Urothelium cell line (cell line): ENCODE measurements around the gene BABAM2.
"Not testable (repeated sequence)": the region's sequence is repeated elsewhere in the genome, so short reads cannot be mapped to it uniquely, and the experiment has no call there.

Experiments
- DNase-seq: peaks from one replicate; pipeline ENCODE4 v3.0.0; 2011; ENCODE audit warnings: low spot score, mixed read lengths
- FAIRE-seq: peaks from 2 replicates; lab custom pipeline; 2011; peaks lifted over from hg19 to GRCh38; lab: Jason Lieb, UNC

BABAM2 gene

DNA sequence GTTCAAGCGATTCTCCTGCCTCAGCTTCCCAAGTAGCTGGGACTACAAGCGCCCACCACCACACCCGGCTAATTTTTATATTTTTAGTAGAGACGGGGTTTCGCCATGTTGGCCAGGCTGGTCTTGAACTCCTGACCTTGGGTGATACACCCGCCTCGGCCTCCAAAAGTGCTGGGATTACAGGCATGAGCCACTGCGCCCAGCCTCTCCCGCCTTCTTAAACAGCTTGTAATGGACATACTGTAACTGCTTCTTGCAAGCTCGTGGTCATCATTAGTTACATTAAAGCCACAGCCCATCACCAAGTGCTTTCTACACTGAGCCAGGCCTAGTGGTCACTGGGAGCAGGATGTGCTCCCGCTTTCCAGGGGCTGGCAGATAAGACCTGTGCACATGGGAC lies 444.7 kb downstream of the BABAM2 start:
- DNase-seq, FAIRE-seq: not testable (repeated sequence)

DNA sequence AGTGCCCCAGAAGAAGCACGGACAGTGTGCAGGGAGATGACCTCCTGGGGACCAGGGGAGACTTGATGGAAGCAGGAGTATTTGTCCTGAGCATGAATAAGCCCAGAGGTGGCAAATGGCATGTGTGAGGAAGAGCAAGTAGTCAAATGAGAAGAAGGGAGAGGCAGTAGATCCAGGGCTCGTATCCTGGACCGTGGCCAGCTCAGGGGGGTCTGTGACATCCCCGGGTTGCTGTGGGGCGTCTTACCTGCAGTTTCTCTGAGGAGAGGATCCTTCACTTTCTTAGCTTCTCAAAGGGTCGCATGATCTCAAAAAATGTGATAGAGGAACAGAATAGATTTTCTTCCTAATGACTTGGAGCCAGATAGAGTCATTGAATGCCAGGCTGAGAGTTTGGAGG lies 445.1 kb downstream of the BABAM2 start:
- no peak for FAIRE-seq
- DNase-seq = no peak

DNA sequence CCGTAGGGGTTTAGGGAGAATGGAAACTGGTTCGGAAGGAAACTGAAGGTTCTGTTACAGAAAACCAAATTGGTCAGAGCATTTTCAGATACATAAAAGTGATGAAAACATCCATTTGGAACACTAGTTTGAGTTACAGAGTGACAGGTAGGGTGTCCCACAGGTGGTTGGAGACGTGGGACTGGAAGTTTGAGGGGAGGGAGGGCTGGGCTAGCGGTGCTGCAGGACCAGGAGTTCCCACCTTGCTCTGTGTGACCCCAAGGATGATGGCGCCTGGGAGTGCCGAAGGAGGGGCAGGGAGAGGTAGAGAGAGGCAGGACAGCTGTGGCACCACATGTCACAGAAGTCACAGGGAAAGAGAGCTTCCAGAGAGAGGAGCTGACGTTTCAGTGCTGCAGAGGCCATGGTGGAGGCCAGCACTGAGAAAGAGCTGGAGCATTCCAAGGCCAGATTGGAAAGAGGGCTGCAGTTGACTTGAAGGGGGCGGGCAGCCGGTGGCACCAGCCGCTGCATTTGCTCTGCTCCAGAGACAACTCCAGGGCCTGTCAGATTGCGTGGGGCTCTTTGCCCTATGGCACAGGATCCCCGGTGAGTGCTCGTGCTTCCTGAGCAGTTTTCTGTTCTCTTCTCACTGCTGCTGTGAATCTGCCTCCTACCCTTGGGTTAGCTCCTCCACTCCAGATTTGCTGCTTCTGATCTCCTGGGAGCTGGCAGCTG lies 445.9 kb downstream of the BABAM2 start:
- FAIRE-seq (no peak), DNase-seq (no peak)

DNA sequence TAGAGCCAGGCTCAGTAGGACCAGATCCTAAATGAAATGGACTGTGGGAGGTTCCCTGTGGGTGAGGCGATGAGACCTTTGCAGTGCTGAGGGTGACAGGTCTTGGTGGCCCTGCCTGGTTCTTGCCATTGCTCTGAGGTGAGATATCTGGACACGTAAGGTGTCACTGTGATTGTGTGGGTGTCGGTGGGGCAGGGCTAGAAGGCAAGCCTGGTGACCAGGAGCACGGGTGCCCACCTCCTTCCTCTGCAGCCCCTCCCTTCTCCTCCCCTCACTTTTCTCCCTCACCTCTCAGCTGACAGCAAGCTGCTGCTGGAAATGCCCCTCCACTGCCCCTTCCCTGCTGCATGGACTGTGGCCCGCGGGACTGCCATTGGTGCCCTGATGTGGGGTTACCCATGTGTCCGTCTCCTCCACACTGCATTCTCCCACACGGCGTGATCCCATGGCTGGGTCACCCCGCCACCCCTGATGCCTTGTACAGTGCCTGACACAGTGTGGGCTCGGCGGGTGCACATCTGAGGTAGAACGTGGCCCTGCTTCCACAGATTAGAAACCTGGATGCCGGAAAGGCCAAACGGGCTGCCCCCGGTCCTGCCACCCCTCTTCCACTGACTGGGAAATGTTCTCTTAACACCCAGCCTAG lies 446.6 kb downstream of the BABAM2 start:
- FAIRE-seq = no peak
- DNase-seq = no peak

DNA sequence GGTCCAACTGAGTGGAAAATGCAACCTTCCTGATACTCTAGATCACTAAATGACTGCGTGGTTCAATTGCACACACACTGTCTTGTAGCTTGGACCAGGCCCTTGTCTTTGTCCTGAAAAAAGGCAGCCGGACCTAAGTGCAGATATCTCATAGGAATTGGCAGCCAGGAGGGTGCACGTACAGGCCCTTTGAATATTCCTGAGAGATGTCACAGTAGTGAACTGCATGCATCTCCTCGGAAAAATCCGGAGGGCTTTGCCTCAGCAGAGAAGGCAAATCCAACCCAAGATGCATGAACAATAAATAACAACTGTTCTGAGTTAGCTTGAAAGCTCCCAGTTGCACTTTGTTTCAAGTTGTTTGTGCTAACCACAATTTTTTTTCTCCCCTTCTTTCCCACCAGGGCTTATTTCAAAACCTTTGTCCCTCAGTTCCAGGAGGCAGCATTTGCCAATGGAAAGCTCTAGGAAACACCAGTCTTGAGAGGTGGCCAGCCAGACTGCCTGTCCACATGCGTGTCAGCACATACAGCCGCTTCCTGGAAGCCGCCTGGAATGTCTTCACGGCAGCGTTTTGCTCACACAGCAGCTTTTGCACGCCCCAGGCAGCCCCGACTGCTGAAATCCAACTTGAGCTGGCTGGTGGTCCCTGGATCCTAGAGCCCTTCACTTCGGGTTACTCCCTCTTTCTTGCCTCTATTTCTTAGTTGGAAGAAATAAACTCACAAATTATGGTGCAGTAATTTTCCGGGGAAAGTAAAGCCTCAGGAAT lies 447.7 kb downstream of the BABAM2 start:
- DNase-seq = peak; percentile 67
- FAIRE-seq = peak; percentile 13

DNA sequence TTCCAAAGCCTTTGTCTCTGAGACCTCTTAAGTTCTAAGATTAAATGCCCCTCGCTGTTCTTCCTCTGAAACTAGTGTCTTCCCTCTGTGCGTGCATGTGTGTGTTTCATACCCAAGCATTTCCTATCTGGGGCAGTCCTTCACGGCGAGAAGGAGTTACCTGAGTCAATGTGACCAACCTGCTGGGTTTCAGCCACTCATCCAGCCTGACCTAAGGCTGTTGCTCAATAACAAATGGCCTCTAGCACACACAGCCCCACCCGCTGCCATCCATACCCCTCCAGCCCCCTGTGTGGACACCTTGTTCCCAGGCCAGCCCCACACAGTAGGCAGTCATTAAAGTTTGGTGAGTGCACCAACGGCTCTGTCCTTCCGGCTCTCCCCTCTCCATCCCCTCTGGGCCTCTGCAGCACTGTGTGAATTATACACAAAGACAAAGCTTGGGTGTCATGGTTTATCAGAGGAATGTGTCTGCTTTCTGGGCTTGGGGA lies 448.3 kb downstream of the BABAM2 start:
- no peak for DNase-seq
- no peak for FAIRE-seq

DNA sequence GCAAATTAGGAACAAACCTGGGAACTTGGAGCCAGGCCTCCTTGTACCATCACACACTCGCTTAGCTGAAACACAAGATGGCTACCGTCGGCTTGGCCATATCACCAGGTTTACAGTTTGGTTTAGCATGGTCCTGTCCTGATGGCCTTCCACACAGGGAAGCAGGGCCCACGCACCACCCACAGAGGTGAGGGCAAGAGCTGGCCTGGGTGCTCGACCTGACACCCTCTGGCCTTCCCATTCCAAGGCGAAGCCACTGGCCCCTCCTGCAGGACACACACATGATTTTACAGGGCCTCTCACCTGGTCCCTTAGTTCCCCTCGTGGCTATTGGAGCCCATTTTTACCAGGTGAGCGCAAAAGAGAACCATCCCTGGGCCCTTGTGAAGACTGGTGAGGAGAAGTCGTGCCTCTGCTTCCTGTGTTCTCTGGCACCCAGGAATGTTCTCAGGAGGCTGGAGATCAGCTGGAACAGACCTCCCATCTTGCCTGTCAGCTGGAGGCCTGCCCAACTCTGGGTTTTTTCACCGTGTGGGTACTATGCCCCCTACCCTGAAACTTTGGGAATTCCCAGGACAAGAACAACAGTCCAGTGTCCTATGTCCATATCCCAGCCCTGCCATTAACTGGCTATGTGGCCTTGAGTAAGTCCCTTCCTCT lies 449.1 kb downstream of the BABAM2 start:
- no peak for FAIRE-seq
- DNase-seq = no peak

DNA sequence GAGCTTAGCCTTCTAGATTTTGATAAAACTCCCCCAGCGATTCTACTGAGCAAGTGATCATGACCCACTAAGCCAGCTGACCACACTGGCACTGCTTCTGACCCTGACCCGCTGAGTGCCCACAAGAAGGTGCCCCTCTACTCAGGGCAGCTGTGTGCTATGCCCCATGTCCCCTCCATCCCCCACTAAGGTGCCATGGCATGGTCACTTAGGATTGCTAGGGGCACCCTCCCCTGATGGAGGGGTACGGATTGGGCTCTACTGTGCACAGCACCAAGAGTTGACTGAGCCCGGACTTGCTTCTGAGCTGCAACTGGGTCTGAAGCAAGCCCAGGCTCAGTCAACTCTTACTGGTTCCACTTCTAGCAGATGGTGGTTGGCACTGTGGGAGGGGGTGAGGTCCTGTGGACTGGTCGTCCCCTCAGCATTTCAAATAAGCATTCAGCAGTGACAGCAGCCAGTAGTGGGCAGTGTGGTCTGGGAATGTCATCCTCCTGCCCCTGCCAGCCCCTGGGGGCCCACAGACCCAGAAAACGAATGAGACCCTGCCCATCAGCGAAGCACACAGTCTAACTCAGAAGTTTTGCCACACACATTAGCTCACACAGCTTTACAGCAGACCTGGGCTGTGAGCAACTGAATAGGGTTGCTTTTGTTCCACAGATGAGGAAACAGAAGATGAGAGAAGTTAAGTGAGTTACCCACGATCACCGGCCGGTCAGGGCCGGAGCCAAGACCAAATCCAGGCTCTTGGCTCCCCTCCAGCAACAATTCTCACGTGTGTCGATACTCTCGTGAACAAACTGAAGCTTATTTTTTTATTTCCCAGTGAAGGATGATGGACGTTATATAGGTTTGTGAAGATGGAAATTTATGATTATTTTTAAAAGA lies 450.0 kb downstream of the BABAM2 start:
- DNase-seq (no peak), FAIRE-seq (no peak)

DNA sequence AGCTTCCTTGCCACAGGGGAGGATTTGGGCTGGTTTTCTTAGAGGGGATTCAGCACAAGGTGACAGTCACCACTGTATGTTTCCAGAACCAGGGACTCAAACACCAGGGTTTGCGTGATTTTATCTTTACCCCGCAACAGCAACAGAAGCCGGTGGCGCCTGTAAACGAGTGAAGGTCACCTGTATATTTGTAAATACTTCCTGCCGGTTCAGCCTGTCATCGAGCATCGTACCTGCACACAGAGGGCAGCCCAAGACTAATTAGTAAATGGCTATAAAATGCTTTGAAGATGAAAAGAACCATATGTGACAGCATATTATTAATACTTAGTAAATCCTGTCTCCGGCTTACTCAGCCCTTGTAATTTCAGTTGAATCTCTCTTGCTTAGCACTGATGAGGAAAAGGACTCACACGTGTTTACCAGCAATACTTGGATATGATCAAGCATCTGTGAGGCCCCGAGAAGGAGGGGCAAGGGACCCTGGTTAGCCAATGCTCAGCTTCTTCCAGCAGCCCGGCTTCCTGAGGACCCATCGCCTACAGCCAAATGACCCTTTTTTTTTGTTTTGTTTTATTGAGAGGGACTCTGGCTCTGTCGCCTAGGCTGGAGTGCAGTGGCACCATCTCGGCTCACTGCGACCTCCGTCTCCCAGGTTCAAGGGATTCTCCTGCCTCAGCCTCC lies 450.8 kb downstream of the BABAM2 start:
- no peak for FAIRE-seq

DNA sequence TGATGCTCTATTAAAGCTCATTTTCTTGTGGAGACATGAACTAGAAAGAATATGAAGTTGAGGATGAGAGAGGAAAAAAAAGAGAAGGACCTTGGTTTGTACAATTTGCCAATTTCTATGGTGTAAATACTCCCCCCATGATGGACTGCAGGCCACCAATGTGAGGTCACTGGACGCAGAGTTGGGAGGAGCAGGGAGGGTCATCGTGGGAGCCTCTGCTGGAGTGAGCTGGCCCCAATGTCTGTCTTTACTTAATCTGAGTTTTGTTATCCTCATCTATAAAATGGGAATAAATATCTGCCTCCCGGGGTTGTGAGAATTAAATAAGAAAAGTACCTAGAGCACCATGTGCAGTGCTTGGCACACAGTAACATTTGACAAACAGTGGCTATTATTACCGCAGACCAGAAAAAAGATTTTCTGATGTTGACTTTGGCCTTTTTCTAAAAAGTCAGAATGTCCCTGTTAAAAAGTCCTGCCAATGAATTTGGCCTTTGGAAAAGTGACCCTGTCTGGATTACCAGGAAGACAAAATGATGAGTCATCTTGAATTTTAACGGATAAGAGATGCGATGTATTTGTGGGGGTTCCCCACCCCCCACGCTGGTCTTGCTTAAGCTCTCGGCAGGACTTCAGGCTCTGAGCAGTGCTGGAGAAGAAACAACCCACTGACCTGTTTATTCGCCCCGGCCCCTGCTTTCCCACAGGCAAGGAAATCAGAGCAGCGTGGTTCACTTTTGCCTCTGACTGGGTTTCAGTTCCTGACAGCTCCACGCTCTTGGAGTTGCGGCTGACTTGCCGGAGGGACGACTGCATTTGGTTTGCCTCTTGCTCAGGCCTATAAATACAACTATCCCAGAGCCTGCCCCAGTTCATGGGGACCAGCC lies 451.8 kb downstream of the BABAM2 start:
- peak; percentile 35 for DNase-seq
- FAIRE-seq = no peak

More for the DNA sequence above, 450.8 kb downstream of the BABAM2 start:
- no peak for DNase-seq

DNA sequence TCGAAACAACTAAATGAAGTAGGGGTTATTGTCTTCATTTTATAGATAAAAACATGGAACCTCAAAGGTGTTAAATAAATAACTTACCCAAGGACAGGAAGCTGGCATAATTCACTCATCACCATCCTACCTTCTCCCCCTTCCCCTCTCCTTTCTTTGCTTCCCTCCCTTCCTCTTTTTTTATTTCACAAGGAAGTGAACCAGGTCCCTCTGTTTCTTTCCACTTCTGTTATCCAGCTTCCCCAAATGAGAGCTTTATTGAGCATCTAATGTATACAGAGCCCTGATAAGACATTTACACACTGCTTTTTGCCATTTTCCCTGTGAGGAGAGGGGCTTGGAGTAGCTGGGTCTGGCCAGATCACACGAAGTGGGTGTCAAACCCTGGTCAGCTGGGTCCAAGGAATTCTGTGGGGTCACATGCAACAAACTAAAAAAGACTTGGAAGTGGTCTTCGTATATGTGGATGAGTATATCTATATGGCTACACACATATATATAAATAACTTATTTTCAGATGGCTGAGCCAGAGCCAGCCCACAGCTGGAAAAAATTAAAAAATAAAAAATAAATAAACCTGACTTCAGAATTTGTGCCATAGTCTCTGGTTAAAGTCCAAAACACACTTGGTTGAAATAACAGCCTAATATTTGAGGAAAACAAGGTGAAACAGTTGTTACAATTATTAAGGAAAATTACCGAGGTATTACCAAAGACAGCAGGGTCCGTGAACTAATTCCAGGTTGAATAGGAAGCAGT lies 452.8 kb downstream of the BABAM2 start:
- FAIRE-seq (no peak), DNase-seq (no peak)

DNA sequence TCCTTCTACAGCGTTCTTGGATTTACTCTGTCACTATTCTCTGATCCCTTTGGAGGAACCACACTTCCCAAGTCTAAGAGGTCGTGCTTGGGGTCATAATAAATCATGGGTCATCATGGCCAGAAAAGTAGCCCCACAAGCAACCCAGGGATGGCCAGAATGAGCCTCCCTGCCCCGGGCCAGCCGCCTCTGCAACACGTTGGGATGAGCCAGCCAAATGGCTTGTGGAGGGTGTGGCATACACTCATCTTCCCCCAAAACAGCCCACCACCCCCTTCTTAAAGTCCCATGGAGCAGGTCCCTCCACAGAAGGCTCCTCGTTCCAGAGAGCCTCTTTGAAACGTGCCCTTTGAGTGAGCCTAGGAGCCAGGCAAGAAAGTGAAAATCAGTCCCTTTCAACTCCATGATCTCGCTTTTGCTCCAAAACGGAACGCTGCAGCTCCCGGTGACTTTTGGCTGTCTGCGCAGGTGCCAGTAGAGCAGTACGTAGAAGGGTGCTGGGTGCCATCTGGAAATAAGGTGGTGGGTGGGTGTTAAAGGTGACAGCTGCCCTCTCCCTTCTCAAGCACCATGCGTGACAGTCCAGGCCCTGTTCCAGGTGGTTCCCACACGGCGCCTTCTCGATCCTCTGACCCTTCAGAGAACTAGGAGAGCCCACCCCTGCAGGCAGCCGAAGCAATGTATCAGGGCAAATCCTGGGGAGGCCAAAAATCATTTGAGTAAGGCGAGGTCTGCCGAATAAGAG lies 453.6 kb downstream of the BABAM2 start:
- FAIRE-seq (no peak), DNase-seq (no peak)

DNA sequence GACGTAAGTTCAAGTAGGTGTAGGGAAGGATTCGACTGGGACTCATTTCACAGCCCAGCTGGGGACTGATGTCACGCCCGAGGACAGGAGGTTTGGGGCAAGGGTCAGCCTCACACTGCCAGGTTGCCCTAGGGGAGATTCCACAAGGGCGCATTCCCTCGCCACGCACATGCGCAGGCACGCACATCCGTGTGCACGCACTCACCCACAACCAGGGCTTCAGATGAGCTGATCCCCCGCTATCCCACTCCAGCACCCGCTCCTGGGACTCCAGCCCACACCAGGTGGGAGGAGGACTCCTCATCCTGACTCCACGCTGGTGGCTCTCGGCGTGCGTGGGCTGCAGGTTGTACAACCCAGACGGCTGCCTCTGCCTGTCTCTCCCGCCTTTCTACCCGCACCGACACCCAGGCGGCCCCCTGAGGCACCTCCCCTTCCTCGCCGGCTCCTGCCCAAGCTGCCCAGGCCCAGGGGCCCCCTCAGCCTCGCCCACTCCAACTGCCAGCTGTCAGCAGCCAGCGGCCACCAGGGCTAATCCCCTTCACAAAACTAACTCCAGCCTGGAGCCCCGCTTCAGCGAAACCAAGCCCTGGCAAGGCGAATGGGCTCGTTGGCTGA lies 454.3 kb downstream of the BABAM2 start:
- FAIRE-seq = no peak
- no peak for DNase-seq

DNA sequence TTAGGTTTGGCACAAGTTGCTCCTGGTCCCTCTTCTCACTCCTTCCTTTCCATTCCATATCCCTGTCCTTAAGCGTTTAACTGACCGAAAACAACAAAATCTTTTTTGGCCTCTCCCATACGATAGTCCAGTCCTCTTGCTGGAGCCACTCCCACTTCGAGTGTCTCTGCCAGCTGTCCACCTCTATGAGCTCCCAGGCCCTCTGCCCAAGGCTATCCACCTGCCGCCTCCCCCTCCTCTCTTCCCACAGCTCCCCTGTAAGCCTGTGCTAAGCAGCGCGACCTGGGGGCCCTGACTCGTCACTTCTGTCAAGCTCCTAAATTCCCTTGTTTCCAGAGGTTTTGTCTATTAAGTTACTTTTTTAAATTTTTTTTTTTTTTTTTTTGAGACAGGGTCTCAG lies 455.1 kb downstream of the BABAM2 start:
- FAIRE-seq = no peak
- DNase-seq = no peak

DNA sequence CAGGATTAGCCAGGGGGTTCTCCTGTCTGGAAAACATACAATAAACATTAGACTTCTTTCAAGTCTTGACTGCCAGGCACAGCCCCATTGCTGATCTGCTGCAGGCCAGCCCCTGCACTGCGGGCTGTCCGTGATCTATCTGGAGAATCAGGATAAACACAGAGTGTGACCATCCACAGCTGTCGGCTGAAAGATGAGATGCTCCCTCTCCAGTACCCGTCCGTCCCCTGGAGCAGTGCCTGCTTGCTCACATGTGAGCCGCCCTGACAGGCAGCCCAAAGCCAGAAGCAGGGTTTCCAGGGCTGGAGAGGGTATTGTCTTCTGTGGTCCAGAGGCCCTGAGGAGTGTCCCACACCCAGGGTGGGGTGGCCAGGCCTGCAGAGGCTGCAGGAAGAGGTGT lies 456.1 kb downstream of the BABAM2 start:
- FAIRE-seq (no peak), DNase-seq (no peak)

DNA sequence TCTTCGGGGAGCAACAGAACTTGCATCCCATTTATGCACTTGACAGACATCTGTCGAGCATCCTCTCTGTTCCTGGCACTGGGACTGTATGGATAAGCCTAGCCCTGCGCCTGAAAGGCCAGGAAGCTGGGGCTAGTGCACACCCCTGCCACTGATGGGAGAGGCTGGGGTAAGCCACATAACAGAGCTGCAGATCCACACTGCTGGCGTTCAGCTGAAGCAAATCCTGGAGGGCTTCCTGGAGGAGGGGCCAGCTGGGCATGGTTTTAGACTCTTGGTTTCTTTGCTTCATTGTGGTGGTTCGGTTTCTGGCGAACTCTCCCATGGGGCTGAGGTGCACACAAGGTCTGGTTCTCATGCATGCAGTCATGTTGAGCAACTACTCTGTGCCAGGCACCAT lies 456.7 kb downstream of the BABAM2 start:
- DNase-seq (no peak), FAIRE-seq (no peak)

DNA sequence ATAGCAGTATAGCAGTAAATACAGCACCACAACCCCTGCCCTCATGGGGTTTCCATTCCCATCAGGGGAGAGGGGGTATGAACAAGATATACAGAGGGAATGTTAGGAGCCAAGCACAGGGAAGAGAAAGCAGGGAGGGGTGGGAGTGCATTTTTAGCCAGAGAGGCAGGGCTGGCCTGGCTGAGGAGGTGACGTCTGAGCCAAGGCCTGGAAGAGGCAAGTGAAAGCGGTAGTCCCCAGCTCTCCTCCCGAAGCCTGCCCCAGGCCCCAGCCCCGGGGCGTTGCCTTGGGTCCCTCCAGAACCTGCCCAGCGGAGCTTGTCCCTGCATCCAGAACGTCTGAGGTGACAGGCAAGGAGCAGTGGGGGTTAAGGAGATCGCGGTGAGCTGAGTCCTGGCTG lies 457.1 kb downstream of the BABAM2 start:
- no peak for DNase-seq
- no peak for FAIRE-seq
